Panc1 (cell line): ENCODE measurements around the gene ACP2.

Source experiments
- CTCF ChIP-seq: fragments of 450-650 bp; IDR thresholded peaks from 2 replicates; pipeline ENCODE4 v1.5.1; 2017; ENCODE audit warnings: mild to moderate bottlenecking
- POLR2AphosphoS5 ChIP-seq: IDR thresholded peaks from 2 replicates; pipeline ENCODE4 v1.6.1; 2012; ENCODE audit warnings: mild to moderate bottlenecking, low read depth, low read length, moderate library complexity
- REST ChIP-seq, 2 experiments: IDR thresholded peaks; 2 replicates each; pipeline ENCODE4 v1.6.1; 2011 to 2012; ENCODE audit warnings: low read depth in 2 of 2, control low read depth in 1 of 2, low read length in 1 of 2, mild to moderate bottlenecking in 1 of 2, moderate library complexity in 1 of 2; ENCODE audit not compliant: insufficient read depth in 1 of 2
- SIN3A ChIP-seq: IDR thresholded peaks from 2 replicates; pipeline ENCODE4 v1.6.1; 2012; ENCODE audit warnings: low read depth, mild to moderate bottlenecking, low read length, moderate library complexity, borderline replicate concordance; ENCODE audit not compliant: insufficient read depth
- TCF7L2 ChIP-seq: IDR thresholded peaks from 2 replicates; pipeline ENCODE4 v1.6.1; 2011; ENCODE audit warnings: mild to moderate bottlenecking, low read depth, low read length, inconsistent platforms

- TF ChIP-seq CTCF: no peak
- TF ChIP-seq POLR2AphosphoS5: no peak
- no peak for TF ChIP-seq TCF7L2
- no peak for TF ChIP-seq REST (IDR thresholded peaks at IDR 0.05; ENCODE audit: insufficient read depth in 1 of 2, low read depth in 2 of 2, low read length in 1 of 2)
- no peak for TF ChIP-seq SIN3A
Observed at GRCh38 chr11:47225552-47226400, 22.8 kb downstream of the ACP2 start.
